ENCODE measurements around the gene CAV2.

GRCh38 chr7:116521046-116521664 is 21.6 kb downstream of the CAV2 start:
- TF ChIP-seq IKZF1 (IDR thresholded peaks at IDR 0.05) (no peak), SRY (CRISPR knock-in tag; IDR thresholded peaks at IDR 0.05) (no peak), POLR2AphosphoS5 (IDR thresholded peaks at IDR 0.05; ENCODE audit: low read depth, low read length) (no peak), NCOR1 (IDR thresholded peaks at IDR 0.05; ENCODE audit: borderline replicate concordance, low read length) (no peak), CHD2 (IDR thresholded peaks at IDR 0.05; ENCODE audit: low read depth, low read length) (no peak), MYNN (CRISPR knock-in tag; IDR thresholded peaks at IDR 0.05; ENCODE audit: low read depth) (no peak), ZBTB20 (CRISPR knock-in tag; IDR thresholded peaks at IDR 0.05; ENCODE audit: borderline replicate concordance, low read depth) (no peak), NR0B2 (CRISPR knock-in tag; IDR thresholded peaks at IDR 0.05) (no peak), ZNF710 (CRISPR knock-in tag; IDR thresholded peaks at IDR 0.05; ENCODE audit: borderline replicate concordance) (no peak), CTCF (CRISPR knock-in tag; IDR thresholded peaks at IDR 0.05) (no peak)

Data from HepG2 (cell line).